ENCODE measurements around the gene FOXP2.

GRCh38 chr7:114468844-114469243 is 54.2 kb downstream of the FOXP2 start:
- TF ChIP-seq POLR2A (IDR thresholded peaks at IDR 0.05; ENCODE audit: low read length) (no peak), CTCF (IDR thresholded peaks at IDR 0.05) (no peak), MAFK (IDR thresholded peaks at IDR 0.05; ENCODE audit: partially characterized antibody) (no peak), PBX3 (IDR thresholded peaks at IDR 0.05) (no peak), EP300 (IDR thresholded peaks at IDR 0.05) (no peak), E2F6 (IDR thresholded peaks at IDR 0.05; ENCODE audit: borderline replicate concordance, low read depth) (no peak), CBX2 (IDR thresholded peaks at IDR 0.05; ENCODE audit: borderline replicate concordance, low read depth) (no peak), SREBF2 (IDR thresholded peaks at IDR 0.05) (no peak), ESRRA (IDR thresholded peaks at IDR 0.05; ENCODE audit: borderline replicate concordance, low read length) (no peak), ZFP36 (IDR thresholded peaks at IDR 0.05; ENCODE audit: borderline replicate concordance, partially characterized antibody) (no peak), HOXA7 (CRISPR knock-in tag; IDR thresholded peaks at IDR 0.05) (no peak), BHLHE40 (IDR thresholded peaks at IDR 0.05; ENCODE audit: low read depth, low read length) (no peak), REST (IDR thresholded peaks at IDR 0.05) (no peak)
